Naive thymus-derived CD4-positive, alpha-beta T cell (primary cell): ENCODE data around the gene TCP1. TPM values are rescaled to one million over a fixed set of nuclear protein-coding genes. Genes with fewer than 3 reads are reported as not detected.

Experiments
- ATAC-seq: fragments of 150-1000 bp; cut with Tn5 transposase; 2 replicates; pipeline ENCODE4 v1.10.0; 2021; ENCODE audit warnings: mild to moderate bottlenecking, moderate library complexity
- CTCF ChIA-PET: fragments of 350-600 bp; sonication (Branson Sonifier 250); formaldehyde crosslinking; loops from one replicate; lab custom pipeline; 2021; ENCODE audit warnings: antibody characterized with exemption; lab: Charles Lee
- POLR2A ChIA-PET: fragments of 350-600 bp; sonication (Branson Sonifier 250); formaldehyde crosslinking; loops from one replicate; lab custom pipeline; 2021; ENCODE audit warnings: antibody characterized with exemption, inconsistent platforms; lab: Charles Lee
- DNase-seq, 9 donors: peaks; one replicate each; pipeline versions ENCODE4 v3.0.0 to v3.0.0-alpha.2; 2020 to 2022; ENCODE audit warnings: mixed read lengths in 1 of 9
- H3K27ac ChIP-seq: one replicate; pipeline ENCODE4 v1.7.0; 2013; ENCODE audit warnings: mild to moderate bottlenecking, low read depth, low read length, moderate library complexity
- H3K27me3 ChIP-seq, 2 donors: one replicate each; pipeline ENCODE4 v1.7.0; 2013; ENCODE audit warnings: low read length in 2 of 2, mild to moderate bottlenecking in 2 of 2, moderate library complexity in 2 of 2; ENCODE audit not compliant: control insufficient read depth in 2 of 2, insufficient read depth in 2 of 2
- H3K36me3 ChIP-seq, 3 experiments: 1 replicate in 2 of 3; 2 replicates in 1 of 3; pipeline ENCODE4 v1.7.0; 2013; ENCODE audit warnings: low read length in 3 of 3, mild to moderate bottlenecking in 3 of 3, moderate library complexity in 1 of 3; ENCODE audit not compliant: insufficient read depth in 3 of 3, control insufficient read depth in 2 of 3
- H3K4me1 ChIP-seq, 2 donors: one replicate each; pipeline ENCODE4 v1.7.0; 2013; ENCODE audit warnings: low read length in 2 of 2, mild to moderate bottlenecking in 2 of 2, moderate library complexity in 1 of 2; ENCODE audit not compliant: control insufficient read depth in 2 of 2, insufficient read depth in 2 of 2
- H3K4me3 ChIP-seq: 2 replicates; pipeline ENCODE4 v1.7.0; 2013; ENCODE audit warnings: mild to moderate bottlenecking, low read length
- H3K9me3 ChIP-seq, 3 experiments: 1 replicate in 2 of 3; 2 replicates in 1 of 3; pipeline ENCODE4 v1.7.0; 2013; ENCODE audit warnings: low read length in 3 of 3; ENCODE audit not compliant: control insufficient read depth in 2 of 3
- H3K27ac Mint-ChIP-seq, 9 donors: one replicate each; pipeline ENCODE4 v1.8.0; 2020 to 2022; ENCODE audit warnings: mixed read lengths in 9 of 9, mild to moderate bottlenecking in 8 of 9, moderate library complexity in 5 of 9, inconsistent platforms in 2 of 9
- H3K27me3 Mint-ChIP-seq, 5 donors: one replicate each; pipeline ENCODE4 v1.8.0; 2021 to 2022; ENCODE audit warnings: mixed read lengths in 5 of 5, mild to moderate bottlenecking in 1 of 5
- H3K36me3 Mint-ChIP-seq, 5 donors: one replicate each; pipeline ENCODE4 v1.8.0; 2020 to 2022; ENCODE audit warnings: mixed read lengths in 5 of 5, mild to moderate bottlenecking in 3 of 5, inconsistent platforms in 1 of 5
- H3K4me1 Mint-ChIP-seq, 7 donors: one replicate each; pipeline ENCODE4 v1.8.0; 2020 to 2022; ENCODE audit warnings: mixed read lengths in 7 of 7, mild to moderate bottlenecking in 3 of 7, inconsistent platforms in 1 of 7
- H3K4me3 Mint-ChIP-seq, 10 donors: one replicate each; pipeline ENCODE4 v1.8.0; 2020 to 2022; ENCODE audit warnings: mild to moderate bottlenecking in 10 of 10, mixed read lengths in 10 of 10, moderate library complexity in 6 of 10, inconsistent platforms in 2 of 10
- H3K9me3 Mint-ChIP-seq, 11 donors: one replicate each; pipeline ENCODE4 v1.8.0; 2020 to 2022; ENCODE audit warnings: mixed read lengths in 11 of 11, mild to moderate bottlenecking in 4 of 11, inconsistent platforms in 1 of 11, moderate library complexity in 1 of 11
- intact Hi-C, 2 donors: fragments of 100-400 bp; cut with micrococcal nuclease; formaldehyde crosslinking; loops; one replicate each; pipeline ENCODE4 v1.15.1; 2023
- polyA plus RNA-seq, 2 donors: library from polyadenylated mRNA; unstranded; fragments of 300-500 nt; fragmentation: Illumina TruSeq; gene quantifications; one replicate each; pipeline ENCODE4 v1.2.3, GENCODE V29; 2021
- total RNA-seq, 6 experiments: library from RNA in 5 of 6; stranded (reverse) in 5 of 6; gene quantifications; 1 replicate in 5 of 6; 2 replicates in 1 of 6; pipeline ENCODE4 v1.2.3 and lab custom pipeline; 2021 to 2026

The TCP1 gene
- total and polyA plus RNA-seq, 7 experiments from 2014 or later, result 63.3 to 225 (median 150) TPM

- peaks cover 9 to 53% (median 38%) of the 10 kb centered on the region in 7 donors for H3K4me1 Mint-ChIP-seq
- no peaks in the 10 kb centered on the region for H3K9me3 ChIP-seq
- intact Hi-C loops, result no loop called here
- H3K4me1 ChIP-seq, result peaks cover 0 to 33% of the 10 kb centered on the region in 2 donors
- H3K27ac ChIP-seq, result no peak overlapping the region
- no peaks in the 10 kb centered on the region for H3K27me3 ChIP-seq
- no peaks in the 10 kb centered on the region for H3K36me3 ChIP-seq
- ChIA-PET CTCF (interaction anchor here (0.6 to 1.1 kb wide), 2 partner anchors 9 to 1522 kb away, joined by 3 read pairs; no protein-coding TSS in a partner anchor), POLR2A (interaction anchor here (0.8 to 2.7 kb wide), 6 partner anchors 12 to 168 kb away, joined by 3 to 13 read pairs (median 4); partner anchors contain the start of genes MRPL18 and TCP1)
- peaks cover 0 to 17% (median 0%) of the 10 kb centered on the region in 5 donors for H3K27me3 Mint-ChIP-seq
- ATAC-seq, result no peak
- H3K4me3 Mint-ChIP-seq, result peak overlapping the region in 2 of 10 donors; percentile 25 to 47
- H3K27ac Mint-ChIP-seq, result peak overlapping the region in 7 of 9 donors; percentile 51 to 80 (median 71)
- H3K9me3 Mint-ChIP-seq, result no peaks in the 10 kb centered on the region
- H3K36me3 Mint-ChIP-seq, result no peaks in the 10 kb centered on the region
- DNase-seq, result no peak
- no peak overlapping the region for H3K4me3 ChIP-seq
Measured at GRCh38 chr6:159833556-159833955, 44.2 kb upstream of the TCP1 start.

DNA sequence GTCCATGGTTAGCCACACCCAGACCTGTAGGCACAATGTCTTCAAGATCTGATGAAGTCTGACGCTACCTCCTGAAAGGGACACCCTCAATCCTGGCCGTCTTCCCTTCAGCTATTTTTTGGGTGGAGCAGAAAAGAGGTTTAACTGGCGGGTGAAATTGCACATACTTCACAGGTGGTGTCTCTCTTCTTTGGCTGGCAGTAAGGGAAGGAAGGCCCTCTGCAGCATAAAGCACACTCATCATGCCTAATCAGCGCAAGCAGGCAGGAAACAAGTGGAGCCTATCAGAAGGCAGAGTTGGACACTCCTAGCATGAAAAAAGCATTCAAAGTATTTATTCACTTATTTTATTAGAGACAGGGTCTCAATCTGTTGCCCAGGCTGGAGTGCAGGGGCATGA lies 43.5 kb upstream of the TCP1 start:
- H3K27ac Mint-ChIP-seq, result peak overlapping the region in 7 of 9 donors; percentile 51 to 82 (median 67)
- H3K4me1 Mint-ChIP-seq, result peaks cover 9 to 53% (median 38%) of the 10 kb centered on the region in 7 donors
- Histone ChIP-seq H3K4me1 (peaks cover 0 to 33% of the 10 kb centered on the region in 2 donors), H3K36me3 (no peaks in the 10 kb centered on the region), H3K4me3 (no peak overlapping the region), H3K9me3 (no peaks in the 10 kb centered on the region), H3K27ac (no peak overlapping the region), H3K27me3 (no peaks in the 10 kb centered on the region)
- CTCF ChIA-PET, result interaction anchor here (0.6 to 1.1 kb wide), 2 partner anchors 8 to 1522 kb away, joined by 3 read pairs; no protein-coding TSS in a partner anchor
- H3K4me3 Mint-ChIP-seq, result peak overlapping the region in 4 of 10 donors; percentile 9 to 47 (median 27)
- POLR2A ChIA-PET, result interaction anchor here (0.9 to 2.3 kb wide), 2 partner anchors 12 to 169 kb away, joined by 3 to 8 read pairs; no protein-coding TSS in a partner anchor
- H3K27me3 Mint-ChIP-seq, result peaks cover 0 to 16% (median 0%) of the 10 kb centered on the region in 5 donors
- intact Hi-C loops, result no loop called here
- H3K36me3 Mint-ChIP-seq, result peaks cover 0 to under 1% (median 0%) of the 10 kb centered on the region in 5 donors
- no peak for ATAC-seq
- peak in 4 of 9 donors; percentile 18 to 34 (median 22) for DNase-seq
- H3K9me3 Mint-ChIP-seq, result no peaks in the 10 kb centered on the region

GRCh38 chr6:159831373-159831679 lies 41.9 kb upstream of the TCP1 start:
- peaks cover 0 to 13% (median 0%) of the 10 kb centered on the region in 5 donors for H3K27me3 Mint-ChIP-seq
- peaks cover 9 to 53% (median 38%) of the 10 kb centered on the region in 7 donors for H3K4me1 Mint-ChIP-seq
- H3K27ac Mint-ChIP-seq, result peak overlapping the region in 3 of 9 donors; percentile 8 to 20 (median 10)
- H3K27me3 ChIP-seq, result no peaks in the 10 kb centered on the region
- ATAC-seq (no peak), DNase-seq (no peak)
- ChIA-PET CTCF (no interaction called here), POLR2A (no interaction called here)
- no peak overlapping the region for H3K4me3 ChIP-seq
- H3K9me3 Mint-ChIP-seq, result peaks cover 0 to 2% (median 0%) of the 10 kb centered on the region in 11 donors
- no peak overlapping the region for H3K4me3 Mint-ChIP-seq
- H3K27ac ChIP-seq, result no peak overlapping the region
- no peaks in the 10 kb centered on the region for H3K36me3 ChIP-seq
- H3K4me1 ChIP-seq, result peaks cover 0 to 33% of the 10 kb centered on the region in 2 donors
- intact Hi-C loops, result no loop called here
- H3K9me3 ChIP-seq, result no peaks in the 10 kb centered on the region
- H3K36me3 Mint-ChIP-seq, result peaks cover 0 to 1% (median 0%) of the 10 kb centered on the region in 5 donors

DNA sequence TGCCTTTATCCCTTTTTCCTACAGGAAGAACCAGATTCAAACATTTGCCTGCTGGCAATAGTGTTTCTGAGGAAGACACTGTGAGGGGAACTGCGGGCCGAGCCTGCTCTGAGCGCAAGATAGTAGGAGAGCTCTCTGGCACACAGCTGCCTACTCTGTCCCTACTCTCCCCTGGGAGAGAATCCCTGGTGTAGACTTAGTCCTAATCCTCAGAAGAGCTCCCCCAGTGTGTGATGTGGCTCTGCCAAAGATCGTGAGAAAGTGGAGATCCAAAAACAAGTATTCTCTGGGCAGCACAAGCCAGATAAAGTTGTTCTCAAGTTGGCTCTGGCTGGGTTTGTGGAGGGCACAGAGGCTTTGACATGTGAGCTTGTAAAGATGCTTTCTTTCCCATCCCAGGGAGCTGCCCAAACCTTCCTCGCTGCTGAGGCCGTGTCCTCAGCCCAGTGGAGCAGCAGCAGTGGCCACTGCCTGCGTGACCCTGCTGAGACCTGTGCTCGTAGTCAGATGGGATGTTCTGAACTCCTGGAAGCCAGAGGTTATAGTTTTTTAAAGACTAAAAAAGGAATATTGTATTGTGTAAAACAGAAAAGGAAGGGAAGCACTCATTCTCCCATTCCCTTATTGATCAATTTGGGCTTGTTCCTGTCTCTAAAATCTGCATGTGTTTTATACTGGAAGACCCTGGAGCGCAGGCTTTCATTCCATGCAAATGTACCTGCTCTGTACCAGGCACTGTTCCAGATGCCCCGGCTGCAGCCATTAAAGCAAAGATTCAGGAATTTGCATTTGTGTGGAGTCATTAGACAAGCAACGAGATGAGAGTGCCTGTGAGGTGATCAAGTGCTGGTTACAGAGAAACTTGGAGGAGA lies 41.3 kb upstream of the TCP1 start:
- ChIA-PET CTCF (no interaction called here), POLR2A (no interaction called here)
- no peak for ATAC-seq

GRCh38 chr6:159829526-159829925 lies 40.1 kb upstream of the TCP1 start:
- H3K27ac Mint-ChIP-seq, result peak overlapping the region in 1 of 9 donors; percentile 67
- intact Hi-C loops, result no loop called here
- Histone ChIP-seq H3K4me1 (peaks cover 0 to 21% of the 10 kb centered on the region in 2 donors), H3K36me3 (no peaks in the 10 kb centered on the region), H3K27me3 (no peaks in the 10 kb centered on the region), H3K27ac (no peak overlapping the region), H3K4me3 (no peak overlapping the region), H3K9me3 (no peaks in the 10 kb centered on the region)
- peaks cover 0 to 2% (median 0%) of the 10 kb centered on the region in 11 donors for H3K9me3 Mint-ChIP-seq
- ATAC-seq (peak; percentile 53), DNase-seq (no peak)
- H3K4me3 Mint-ChIP-seq, result no peak overlapping the region
- H3K36me3 Mint-ChIP-seq, result peaks cover 0 to 4% (median 1%) of the 10 kb centered on the region in 5 donors
- H3K4me1 Mint-ChIP-seq, result peaks cover 9 to 42% (median 26%) of the 10 kb centered on the region in 7 donors
- POLR2A ChIA-PET, result interaction anchor here (1.1 kb wide), 1 partner anchor 9 kb away, joined by 3 read pairs; no protein-coding TSS in a partner anchor
- peaks cover 0 to 13% (median 0%) of the 10 kb centered on the region in 5 donors for H3K27me3 Mint-ChIP-seq
- CTCF ChIA-PET, result interaction anchor here (0.6 kb wide), 1 partner anchor 75 kb away, joined by 3 read pairs; no protein-coding TSS in a partner anchor

More for the DNA sequence above, 41.3 kb upstream of the TCP1 start:
- peaks cover 9 to 53% (median 38%) of the 10 kb centered on the region in 7 donors for H3K4me1 Mint-ChIP-seq
- H3K27ac Mint-ChIP-seq, result peak overlapping the region in 5 of 9 donors; percentile 10 to 61 (median 20)
- Histone ChIP-seq H3K27ac (no peak overlapping the region), H3K4me3 (no peak overlapping the region), H3K9me3 (no peaks in the 10 kb centered on the region), H3K27me3 (no peaks in the 10 kb centered on the region), H3K36me3 (no peaks in the 10 kb centered on the region), H3K4me1 (peaks cover 0 to 33% of the 10 kb centered on the region in 2 donors)
- peaks cover 0 to 2% (median 0%) of the 10 kb centered on the region in 11 donors for H3K9me3 Mint-ChIP-seq
- H3K36me3 Mint-ChIP-seq, result peaks cover 0 to 4% (median under 1%) of the 10 kb centered on the region in 5 donors
- intact Hi-C loops, result no loop called here
- DNase-seq, result no peak
- no peak overlapping the region for H3K4me3 Mint-ChIP-seq
- H3K27me3 Mint-ChIP-seq, result peaks cover 0 to 13% (median 0%) of the 10 kb centered on the region in 5 donors

DNA sequence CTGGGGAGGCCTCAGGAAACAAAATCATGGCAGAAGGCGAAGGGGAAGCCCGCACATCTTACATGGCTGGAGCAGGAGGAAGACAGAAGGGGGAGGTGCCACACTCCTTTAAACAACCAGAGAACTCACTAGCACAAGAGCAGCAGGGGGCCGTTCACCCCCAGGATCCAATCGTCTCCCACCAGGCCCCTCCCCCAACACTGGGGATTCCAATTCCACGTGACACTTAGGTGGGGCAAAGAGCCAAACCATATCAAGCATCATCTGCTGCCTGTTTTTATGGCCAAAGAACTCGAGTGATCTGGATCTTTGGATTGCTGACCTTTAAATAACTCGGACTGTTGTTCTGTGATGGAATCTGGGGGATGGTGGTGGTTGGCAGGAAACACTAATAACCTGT lies 38.7 kb upstream of the TCP1 start:
- intact Hi-C loops, result no loop called here
- H3K4me3 ChIP-seq, result no peak overlapping the region
- H3K27ac Mint-ChIP-seq, result no peak overlapping the region
- H3K4me3 Mint-ChIP-seq, result no peak overlapping the region
- no peaks in the 10 kb centered on the region for H3K27me3 ChIP-seq
- H3K4me1 Mint-ChIP-seq, result peaks cover 5 to 29% (median 13%) of the 10 kb centered on the region in 7 donors
- H3K9me3 Mint-ChIP-seq, result peaks cover 0 to 2% (median 0%) of the 10 kb centered on the region in 11 donors
- ChIA-PET CTCF (no interaction called here), POLR2A (no interaction called here)
- H3K4me1 ChIP-seq, result peaks cover 0 to 8% of the 10 kb centered on the region in 2 donors
- no peak overlapping the region for H3K27ac ChIP-seq
- DNase-seq (no peak), ATAC-seq (no peak)
- H3K27me3 Mint-ChIP-seq, result peaks cover 0 to 13% (median 0%) of the 10 kb centered on the region in 5 donors
- H3K36me3 ChIP-seq, result no peaks in the 10 kb centered on the region
- H3K36me3 Mint-ChIP-seq, result peaks cover 0 to 4% (median 3%) of the 10 kb centered on the region in 5 donors
- H3K9me3 ChIP-seq, result no peaks in the 10 kb centered on the region
